ENCODE results near the gene RANBP3.

The RANBP3 gene

DNA sequence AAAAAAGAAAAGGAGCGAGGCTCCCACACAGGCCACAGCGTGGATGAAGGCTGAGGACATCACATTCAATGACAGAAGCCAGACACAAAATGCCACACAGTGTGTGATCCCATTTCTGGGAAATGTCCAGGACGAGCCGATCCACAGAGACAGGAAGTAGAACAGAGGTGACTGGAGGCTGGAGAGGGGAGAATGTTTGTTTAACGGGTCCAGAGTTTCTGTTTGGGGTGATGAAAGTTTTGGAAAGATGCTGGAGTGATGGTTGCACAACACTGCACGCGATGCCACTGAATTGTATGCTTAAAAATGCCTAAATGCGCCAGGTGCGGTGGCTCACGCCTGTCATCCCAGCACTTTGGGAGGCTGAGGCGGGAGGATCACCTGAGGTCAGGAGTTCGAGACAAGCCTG is 107.0 kb downstream of the RANBP3 start:
- no peaks in the 10 kb centered on the region for H3K27me3 ChIP-seq (ENCODE audit: insufficient read depth, low read length, poor library complexity)
- H3K4me3 ChIP-seq (ENCODE audit: low read depth in 1 of 2, low read length in 2 of 2), result no peak overlapping the region
- H3K9me3 ChIP-seq (ENCODE audit: insufficient read depth, low read length, severe bottlenecking), result no peaks in the 10 kb centered on the region
- H3K9ac ChIP-seq (ENCODE audit: low read depth, low read length), result no peak overlapping the region
- no peak for DNase-seq
- H3K79me2 ChIP-seq (ENCODE audit: insufficient read depth, low read length), result no peaks in the 10 kb centered on the region
- H3K27ac ChIP-seq (ENCODE audit: low read length), result no peak overlapping the region
- H3K36me3 ChIP-seq (ENCODE audit: insufficient read depth, low read length), result no peaks in the 10 kb centered on the region
- no peaks in the 10 kb centered on the region for H3K4me1 ChIP-seq (ENCODE audit: insufficient read depth, low read length)
- no peaks in the 10 kb centered on the region for H4K20me1 ChIP-seq (ENCODE audit: insufficient read depth, low read length)
- no peak overlapping the region for H3K4me2 ChIP-seq (ENCODE audit: insufficient read depth, low read length)
- TF ChIP-seq CTCF (IDR thresholded peaks at IDR 0.05; ENCODE audit: borderline replicate concordance, extremely low read depth, low read length, poor library complexity, severe bottlenecking) (no peak), EZH2 (IDR thresholded peaks at IDR 0.05; ENCODE audit: borderline replicate concordance, low read depth, low read length, severe bottlenecking) (no peak)
- no peak overlapping the region for H2AFZ ChIP-seq (ENCODE audit: low read depth, low read length)
- no peak for ATAC-seq (ENCODE audit: insufficient read depth, low read depth)

DNA sequence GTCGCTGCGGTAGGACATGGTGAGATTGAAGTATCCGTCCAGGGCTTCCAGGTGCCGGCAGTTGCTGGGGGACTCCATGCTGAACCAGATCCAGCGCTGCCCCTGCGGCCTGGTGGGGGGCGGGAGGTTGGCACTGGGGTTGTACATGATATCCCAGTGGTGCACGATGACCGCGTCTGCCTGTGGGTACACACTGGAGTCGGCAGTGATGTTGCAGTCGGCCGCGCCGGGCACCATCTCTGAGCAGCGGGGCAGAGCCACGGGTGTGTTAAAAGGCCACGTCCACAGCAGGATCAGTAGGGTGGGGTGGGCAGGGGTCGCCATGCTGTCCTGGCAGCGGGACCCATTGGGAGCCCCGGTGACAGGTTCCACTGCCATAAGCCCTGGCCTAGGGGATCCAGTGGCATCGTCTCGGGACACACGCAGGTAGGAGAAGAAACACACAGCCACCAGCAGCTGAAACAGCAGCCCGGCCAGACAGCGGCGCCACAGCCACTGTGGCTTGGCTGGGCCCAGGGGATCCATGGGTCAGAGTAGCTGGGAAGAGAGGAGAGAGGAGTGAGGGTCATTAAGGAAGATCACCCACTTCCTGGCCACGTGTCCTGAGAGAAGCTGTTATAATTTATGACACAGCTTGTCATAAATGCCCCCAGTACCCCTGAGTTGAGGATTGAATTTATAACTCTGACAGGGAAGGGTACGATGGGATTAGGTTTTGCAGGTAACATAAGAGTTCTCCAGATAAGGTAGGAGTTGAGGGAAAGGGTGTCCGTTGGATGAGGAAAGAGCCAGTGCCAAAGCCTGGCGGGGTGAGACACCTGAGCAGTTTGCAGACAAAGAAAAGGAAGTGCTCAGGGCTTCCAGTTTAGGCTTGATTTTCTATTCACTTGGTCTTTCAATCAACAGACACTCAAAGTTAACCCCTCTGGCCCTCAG is 110.5 kb downstream of the RANBP3 start:
- no peak overlapping the region for H2AFZ ChIP-seq (ENCODE audit: low read depth, low read length)
- no peaks in the 10 kb centered on the region for H3K36me3 ChIP-seq (ENCODE audit: insufficient read depth, low read length)
- H3K4me3 ChIP-seq (ENCODE audit: low read depth in 1 of 2, low read length in 2 of 2), result no peak overlapping the region
- H3K4me1 ChIP-seq (ENCODE audit: insufficient read depth, low read length), result no peaks in the 10 kb centered on the region
- no peak for DNase-seq
- ATAC-seq (ENCODE audit: insufficient read depth, low read depth), result no peak
- no peak overlapping the region for H3K9ac ChIP-seq (ENCODE audit: low read depth, low read length)
- no peaks in the 10 kb centered on the region for H3K27me3 ChIP-seq (ENCODE audit: insufficient read depth, low read length, poor library complexity)
- H4K20me1 ChIP-seq (ENCODE audit: insufficient read depth, low read length), result no peaks in the 10 kb centered on the region
- no peaks in the 10 kb centered on the region for H3K9me3 ChIP-seq (ENCODE audit: insufficient read depth, low read length, severe bottlenecking)
- TF ChIP-seq EZH2 (IDR thresholded peaks at IDR 0.05; ENCODE audit: borderline replicate concordance, low read depth, low read length, severe bottlenecking), result no peak
- H3K27ac ChIP-seq (ENCODE audit: low read length), result no peak overlapping the region
- no peak overlapping the region for H3K4me2 ChIP-seq (ENCODE audit: insufficient read depth, low read length)
- no peaks in the 10 kb centered on the region for H3K79me2 ChIP-seq (ENCODE audit: insufficient read depth, low read length)
